HAP-1 (cell line): ENCODE measurements around the gene NF1.
A peak's percentile ranks its signal among the peaks of the same experiment; 100 is the strongest.
"Not testable (repeated sequence)": the region's sequence is repeated elsewhere in the genome, so short reads cannot be mapped to it uniquely, and the experiment has no call there.

Experiments
- DNase-seq, 2 experiments: peaks; one replicate each; pipeline ENCODE4 v3.0.0-alpha.2; 2016 to 2020; ENCODE audit warnings: low spot score in 2 of 2
- H3K27me3 ChIP-seq: fragments of 250-450 bp; sonication (Bioruptor Pico); 2 replicates; pipeline ENCODE4 v1.5.1; 2020; ENCODE audit warnings: low read depth, mild to moderate bottlenecking, moderate library complexity
- H3K36me3 ChIP-seq: fragments of 250-450 bp; sonication (Bioruptor Pico); replicated peaks from 2 replicates; pipeline ENCODE4 v1.5.1; 2020; ENCODE audit warnings: mild to moderate bottlenecking
- H3K4me1 ChIP-seq: fragments of 250-450 bp; sonication (Bioruptor Pico); 2 replicates; pipeline ENCODE4 v1.5.1; 2020; ENCODE audit warnings: mild to moderate bottlenecking
- H3K4me3 ChIP-seq: fragments of 250-450 bp; sonication (Bioruptor Pico); 2 replicates; pipeline ENCODE4 v1.5.1; 2020; ENCODE audit warnings: mild to moderate bottlenecking, moderate library complexity
- H3K9me3 ChIP-seq: fragments of 250-450 bp; sonication (Bioruptor Pico); 2 replicates; pipeline ENCODE4 v1.5.1; 2020; ENCODE audit warnings: mild to moderate bottlenecking, moderate library complexity
- in situ Hi-C: fragments of 300-500 bp; cut with MboI; formaldehyde crosslinking; loops from 3 replicates; pipeline ENCODE4 v1.14.3; 2020; ENCODE audit warnings: low sequenced_read_pairs, inconsistent platforms, mixed read lengths

Gene NF1

DNA sequence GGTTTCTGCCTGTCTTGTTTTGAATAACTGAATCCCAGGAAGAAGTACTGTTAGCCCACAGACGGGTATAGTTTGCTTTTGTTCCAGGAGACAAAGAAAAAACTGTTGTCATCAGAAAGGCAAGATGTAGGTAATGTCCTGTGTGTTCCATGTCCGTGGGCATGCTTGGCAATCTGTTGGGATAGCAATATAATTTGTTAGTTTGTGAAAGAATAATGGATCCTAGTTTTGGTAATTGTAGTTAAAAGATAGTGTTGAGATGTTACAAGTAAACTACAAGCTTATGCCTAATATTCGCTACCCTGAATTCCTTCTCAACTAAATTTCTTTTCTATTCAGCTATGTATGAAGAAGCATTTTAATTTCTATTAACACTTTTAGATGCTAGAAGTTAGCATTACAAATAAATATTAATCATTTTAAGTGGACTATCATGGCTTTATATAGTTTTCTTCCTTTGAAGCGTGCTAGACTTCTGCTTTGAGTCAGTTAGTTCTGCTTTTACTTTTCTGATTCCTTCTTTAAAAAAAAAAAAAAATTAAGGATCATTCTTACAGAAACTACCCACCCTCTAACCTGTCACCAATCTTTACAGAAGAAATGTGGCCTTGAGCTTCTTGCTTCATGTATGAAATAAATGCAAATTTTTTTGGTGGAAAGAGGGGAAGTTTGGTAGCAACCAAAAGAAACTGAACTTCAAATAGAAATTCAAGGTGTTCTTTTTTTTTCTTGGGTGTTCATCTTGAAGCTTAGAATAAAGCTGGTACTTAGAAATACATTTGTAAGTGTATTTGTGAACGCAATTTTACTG is 224.3 kb downstream of the NF1 start:
- no peak for DNase-seq
- no peaks in the 10 kb centered on the region for H3K36me3 ChIP-seq
- peaks cover 8% of the 10 kb centered on the region; the same call in 1 of the 2 replicates for H3K4me1 ChIP-seq

DNA sequence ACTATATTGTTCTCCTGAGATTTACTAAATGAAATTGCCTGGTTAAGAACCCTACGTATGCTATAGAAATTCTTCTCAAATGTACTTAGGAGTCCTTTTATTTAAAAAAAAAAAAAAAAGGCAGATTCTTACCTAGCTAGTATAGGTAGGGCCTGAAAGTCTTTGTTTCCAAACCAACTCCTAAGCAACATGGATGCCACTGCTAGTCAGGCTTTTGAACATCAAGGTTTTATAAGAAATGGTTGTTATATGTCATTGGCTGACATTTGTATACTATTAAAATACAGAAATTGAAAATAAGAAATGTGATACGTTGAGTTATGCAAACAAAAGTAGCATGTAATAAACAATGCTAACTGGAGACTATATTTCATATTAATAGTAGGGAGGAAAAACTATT is 225.5 kb downstream of the NF1 start:
- in situ Hi-C loops, result no loop called here
- no peak overlapping the region for H3K4me3 ChIP-seq
- DNase-seq, result no peak
- H3K4me1 ChIP-seq, result peaks cover 2% of the 10 kb centered on the region; the same call in 1 of the 2 replicates
- no peaks in the 10 kb centered on the region for H3K27me3 ChIP-seq
- H3K9me3 ChIP-seq, result no peaks in the 10 kb centered on the region
- H3K36me3 ChIP-seq, result no peaks in the 10 kb centered on the region

More for the DNA sequence above, 224.3 kb downstream of the NF1 start:
- Histone ChIP-seq H3K4me3 (no peak overlapping the region), H3K9me3 (no peaks in the 10 kb centered on the region), H3K27me3 (no peaks in the 10 kb centered on the region)
- in situ Hi-C loops, result no loop called here

DNA sequence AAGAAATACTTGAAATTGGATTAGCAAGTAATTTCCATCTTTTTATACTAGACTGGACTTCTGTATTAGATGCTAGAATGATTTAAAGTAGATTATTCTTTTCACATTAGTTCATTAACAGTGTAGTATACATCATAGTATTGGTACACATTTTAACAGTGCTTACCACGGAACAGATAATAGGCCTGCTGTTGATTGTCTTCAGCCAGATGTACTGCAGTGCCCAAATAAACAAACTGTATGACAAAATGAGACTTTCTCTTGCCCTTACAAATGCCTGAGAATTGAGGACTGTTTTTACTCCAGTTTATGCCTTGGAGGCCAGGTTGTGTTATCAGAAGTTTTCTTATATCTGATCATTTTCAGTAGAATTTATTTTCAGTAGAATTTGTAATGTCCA is 226.0 kb downstream of the NF1 start:
- no peak overlapping the region for H3K4me3 ChIP-seq
- H3K9me3 ChIP-seq, result no peaks in the 10 kb centered on the region
- no peak for DNase-seq
- in situ Hi-C loops, result no loop called here
- no peaks in the 10 kb centered on the region for H3K36me3 ChIP-seq
- peaks cover 2% of the 10 kb centered on the region; the same call in 1 of the 2 replicates for H3K4me1 ChIP-seq
- no peaks in the 10 kb centered on the region for H3K27me3 ChIP-seq

DNA sequence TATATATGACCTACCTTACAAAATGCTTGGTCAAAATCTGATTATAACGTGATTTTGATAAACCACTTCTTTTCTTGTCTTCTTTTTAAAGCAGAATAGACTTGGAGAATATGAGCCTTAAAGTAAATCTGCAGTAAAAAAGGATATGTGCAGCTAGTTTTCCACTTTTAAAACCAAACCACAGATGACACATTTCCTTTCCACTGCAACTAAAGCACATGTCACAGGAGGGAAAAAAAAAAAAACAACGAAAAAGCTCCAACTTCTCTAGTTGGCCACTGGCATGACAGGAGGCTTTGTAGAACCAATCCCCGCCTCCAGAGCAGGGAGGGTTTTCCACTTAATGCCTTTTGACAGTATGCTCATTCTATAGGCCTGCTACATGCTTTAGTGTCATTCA is 226.7 kb downstream of the NF1 start, which contains the start of gene EVI2A:
EVI2A (minus strand) TSS at position 142 of the 400 bp plus-strand sequence. CDS start 2,609 bp downstream, outside the sequence.
- Histone ChIP-seq H3K36me3 (peaks cover 5% of the 10 kb centered on the region), H3K27me3 (no peaks in the 10 kb centered on the region), H3K9me3 (no peaks in the 10 kb centered on the region), H3K4me3 (no peak within 1 kb of the TSS), H3K4me1 (peaks cover 2% of the 10 kb centered on the region; the same call in 1 of the 2 replicates)
- in situ Hi-C loops, result no loop called here
- peak in 1 of 2 experiments; percentile 26 for DNase-seq

DNA sequence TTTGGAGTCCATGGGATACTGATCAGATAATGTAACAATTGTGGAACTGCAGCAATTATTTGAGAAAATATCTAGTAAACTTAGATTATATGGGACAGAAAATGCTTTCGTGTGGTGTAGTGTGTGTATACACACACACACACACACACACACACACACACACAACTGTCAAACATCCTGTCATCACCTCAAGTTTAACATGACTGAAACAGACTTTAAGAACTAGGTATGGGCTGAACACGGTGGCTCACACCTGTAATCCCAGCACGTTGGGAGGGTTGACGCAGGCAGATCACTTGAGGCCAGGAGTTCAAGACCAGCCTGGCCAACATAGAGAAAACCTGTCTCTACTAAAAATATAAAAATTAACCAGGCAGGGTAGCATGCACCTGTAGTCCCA is 227.2 kb downstream of the NF1 start:
- DNase-seq, result no peak
- in situ Hi-C loops, result no loop called here
- Histone ChIP-seq H3K4me1 (peaks cover 2% of the 10 kb centered on the region; the same call in 1 of the 2 replicates), H3K4me3 (no peak overlapping the region), H3K9me3 (no peaks in the 10 kb centered on the region), H3K27me3 (no peaks in the 10 kb centered on the region), H3K36me3 (peaks cover 5% of the 10 kb centered on the region)

DNA sequence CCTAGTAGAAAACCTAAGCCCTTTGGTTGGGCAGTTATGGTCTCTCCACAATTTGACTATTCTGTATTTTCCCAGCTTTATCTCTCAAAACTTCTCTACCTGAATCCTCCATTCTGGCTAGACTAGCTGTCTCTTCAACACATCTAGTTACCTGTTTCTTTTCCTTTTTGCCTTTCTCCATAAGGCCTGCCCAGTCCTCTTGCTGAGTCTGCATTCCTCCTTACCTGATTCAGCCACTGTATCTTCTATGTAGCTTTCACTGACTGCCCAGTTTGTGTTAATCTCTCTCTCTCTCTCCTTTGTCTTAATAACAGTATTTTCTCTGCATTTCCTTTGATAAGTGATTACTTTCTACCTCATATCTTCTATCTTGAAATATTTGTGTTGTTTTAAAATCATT is 228.8 kb downstream of the NF1 start:
- no peak for DNase-seq
- in situ Hi-C loops, result no loop called here

DNA sequence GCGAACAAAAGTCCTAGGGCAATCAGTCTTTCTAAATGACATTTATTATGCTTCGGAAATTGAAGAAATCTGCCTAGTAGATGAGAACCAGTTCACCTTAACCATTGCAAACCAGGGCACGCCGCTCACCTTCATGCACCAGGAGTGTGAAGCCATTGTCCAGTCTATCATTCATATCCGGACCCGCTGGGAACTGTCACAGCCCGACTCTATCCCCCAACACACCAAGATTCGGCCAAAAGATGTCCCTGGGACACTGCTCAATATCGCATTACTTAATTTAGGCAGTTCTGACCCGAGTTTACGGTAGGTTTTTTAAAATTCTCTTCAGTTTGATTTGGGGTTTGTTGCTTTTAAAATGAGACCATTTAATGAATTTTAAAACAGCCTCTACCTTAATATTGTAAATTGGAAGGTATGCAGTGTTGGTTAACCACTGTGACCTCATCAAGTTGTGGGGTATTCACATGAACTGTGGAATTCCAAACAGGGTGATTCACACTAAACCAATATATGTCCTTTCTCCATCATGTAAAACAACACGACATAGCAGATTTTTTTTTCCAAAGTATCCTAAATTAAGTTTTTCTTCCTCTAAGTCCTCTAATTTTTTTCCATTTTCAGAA is 232.9 kb downstream of the NF1 start:
- no peaks in the 10 kb centered on the region for H3K27me3 ChIP-seq
- DNase-seq, result no peak
- no peaks in the 10 kb centered on the region for H3K4me1 ChIP-seq
- H3K9me3 ChIP-seq, result no peaks in the 10 kb centered on the region
- no peak overlapping the region for H3K4me3 ChIP-seq
- in situ Hi-C loops, result no loop called here
- peaks cover 15% of the 10 kb centered on the region for H3K36me3 ChIP-seq

More for the DNA sequence above, 228.8 kb downstream of the NF1 start:
- Histone ChIP-seq H3K9me3 (no peaks in the 10 kb centered on the region), H3K27me3 (no peaks in the 10 kb centered on the region), H3K4me1 (no peaks in the 10 kb centered on the region), H3K36me3 (peaks cover 5% of the 10 kb centered on the region), H3K4me3 (no peak overlapping the region)

DNA sequence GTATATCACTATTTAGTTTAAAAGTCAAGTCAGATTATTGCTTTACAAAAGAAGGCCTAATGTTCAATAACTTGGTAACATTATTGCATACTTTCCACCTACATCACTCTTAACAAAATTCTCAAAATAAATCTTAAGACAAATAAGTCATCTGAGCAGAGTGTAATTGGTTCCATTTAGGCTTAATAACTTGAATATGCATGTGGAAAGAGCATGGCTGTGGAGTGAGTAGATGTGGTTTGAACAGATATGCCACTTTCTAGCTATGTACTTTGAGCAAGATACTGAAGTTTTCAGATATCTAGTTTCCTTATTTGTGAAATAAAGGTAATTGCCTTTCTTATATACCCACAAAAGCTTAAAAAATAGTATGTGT is 233.4 kb downstream of the NF1 start:
- Histone ChIP-seq H3K9me3 (no peaks in the 10 kb centered on the region), H3K27me3 (no peaks in the 10 kb centered on the region), H3K36me3 (peaks cover 15% of the 10 kb centered on the region), H3K4me1 (no peaks in the 10 kb centered on the region), H3K4me3 (no peak overlapping the region)
- in situ Hi-C loops, result no loop called here
- no peak for DNase-seq

DNA sequence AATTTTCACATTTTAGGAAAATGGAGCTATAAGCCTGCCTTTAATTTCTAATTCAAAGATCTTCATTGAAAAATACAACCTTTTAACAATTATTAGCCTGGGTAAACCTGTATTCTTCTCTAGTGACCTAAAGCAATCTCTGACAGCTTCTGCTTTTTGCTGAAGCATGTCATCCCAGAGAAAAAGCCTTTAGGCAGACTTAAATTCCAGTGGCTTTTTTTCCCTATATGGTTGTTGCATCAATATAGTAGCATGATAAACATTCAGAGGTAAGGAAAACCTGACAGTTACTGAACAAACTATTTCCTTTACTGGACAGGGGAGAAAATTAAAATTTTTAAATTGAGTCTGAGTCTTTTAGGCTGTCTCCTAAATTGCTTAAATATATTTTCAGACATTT is 234.4 kb downstream of the NF1 start:
- in situ Hi-C loops, result no loop called here
- Histone ChIP-seq H3K4me1 (no peaks in the 10 kb centered on the region), H3K27me3 (no peaks in the 10 kb centered on the region), H3K9me3 (no peaks in the 10 kb centered on the region), H3K36me3 (peaks cover 15% of the 10 kb centered on the region), H3K4me3 (no peak overlapping the region)
- no peak for DNase-seq

DNA sequence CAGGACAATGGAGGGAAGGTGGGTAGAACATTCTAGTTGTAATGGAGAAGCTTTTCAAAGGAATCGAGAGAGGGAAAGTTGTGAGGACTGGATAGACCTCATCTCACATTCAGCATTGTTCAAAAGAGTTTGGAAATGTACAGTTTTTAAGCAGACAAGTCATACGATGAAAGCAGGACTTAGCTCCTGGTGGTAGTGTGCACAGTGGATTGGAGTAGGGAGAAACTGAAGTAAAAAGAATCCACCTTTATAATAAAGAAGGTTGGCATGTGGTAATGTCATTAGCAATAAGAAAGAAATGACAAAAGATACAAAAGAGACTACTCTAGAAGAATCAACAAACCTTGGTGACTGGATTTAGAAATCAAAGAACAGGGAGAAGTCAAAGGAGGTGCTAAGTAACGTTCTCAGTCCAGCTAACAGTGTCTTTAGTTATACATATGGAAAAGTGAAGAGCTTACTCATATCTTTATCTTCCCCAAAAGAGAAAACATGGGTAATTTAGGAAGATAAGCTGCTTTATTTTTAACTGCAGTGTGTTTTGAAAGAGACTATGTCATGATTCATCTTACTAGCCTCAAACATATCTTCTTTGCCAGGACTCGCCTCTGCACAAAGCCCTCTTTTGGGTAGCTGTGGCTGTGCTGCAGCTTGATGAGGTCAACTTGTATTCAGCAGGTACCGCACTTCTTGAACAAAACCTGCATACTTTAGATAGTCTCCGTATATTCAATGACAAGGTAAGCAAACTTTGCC is 245.3 kb downstream of the NF1 start:
- Histone ChIP-seq H3K27me3 (no peaks in the 10 kb centered on the region), H3K4me3 (no peak overlapping the region), H3K4me1 (peaks cover 15% of the 10 kb centered on the region), H3K9me3 (no peaks in the 10 kb centered on the region), H3K36me3 (peaks cover 2% of the 10 kb centered on the region)
- in situ Hi-C loops, result no loop called here
- DNase-seq, result peak; percentile 59 to 90

DNA sequence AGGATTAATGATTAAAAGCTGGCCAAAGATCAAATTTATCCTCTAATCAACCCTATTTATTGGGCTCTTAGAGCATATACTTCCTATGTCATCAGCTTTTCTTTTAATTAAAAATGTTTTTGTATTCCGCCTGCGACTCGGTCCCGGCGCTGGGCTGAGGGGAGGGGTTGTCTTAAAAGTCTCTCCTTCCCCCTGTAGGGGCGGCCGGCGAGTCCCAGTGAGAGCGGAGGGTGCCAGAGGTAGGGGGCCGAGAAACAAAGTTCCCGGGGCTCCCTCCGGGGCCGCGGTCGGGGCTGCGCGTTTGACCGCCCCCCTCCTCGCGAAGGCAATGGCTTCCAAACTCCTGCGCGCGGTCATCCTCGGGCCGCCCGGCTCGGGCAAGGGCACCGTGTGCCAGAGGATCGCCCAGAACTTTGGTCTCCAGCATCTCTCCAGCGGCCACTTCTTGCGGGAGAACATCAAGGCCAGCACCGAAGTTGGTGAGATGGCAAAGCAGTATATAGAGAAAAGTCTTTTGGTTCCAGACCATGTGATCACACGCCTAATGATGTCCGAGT is 250.5 kb downstream of the NF1 start:
- H3K36me3 ChIP-seq, H3K4me1 ChIP-seq, H3K9me3 ChIP-seq, H3K4me3 ChIP-seq, H3K27me3 ChIP-seq, in situ Hi-C loops, DNase-seq: not testable (repeated sequence)

DNA sequence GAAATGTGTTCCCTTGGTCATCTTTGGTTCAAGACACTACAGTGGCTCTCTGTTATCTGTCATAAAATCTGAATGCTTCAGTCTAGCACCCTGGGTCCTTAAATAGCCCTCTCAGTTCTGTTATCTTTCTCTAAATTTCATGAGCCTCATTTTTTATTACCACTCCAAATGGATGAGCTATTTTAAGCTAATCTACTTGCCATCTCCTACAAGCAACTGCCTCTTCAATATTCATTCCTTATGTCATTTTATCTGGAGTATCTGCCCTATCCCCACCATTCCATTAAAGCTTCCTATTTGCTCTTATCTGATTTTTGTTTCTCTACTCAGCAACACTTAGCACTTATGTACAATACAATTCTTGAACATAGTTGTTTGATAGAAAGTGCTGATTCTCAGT is 254.7 kb downstream of the NF1 start:
- no peaks in the 10 kb centered on the region for H3K4me1 ChIP-seq
- no peaks in the 10 kb centered on the region for H3K27me3 ChIP-seq
- H3K9me3 ChIP-seq, result no peaks in the 10 kb centered on the region
- no peak for DNase-seq
- no peak overlapping the region for H3K4me3 ChIP-seq
- peaks cover 21% of the 10 kb centered on the region for H3K36me3 ChIP-seq
- in situ Hi-C loops, result no loop called here

DNA sequence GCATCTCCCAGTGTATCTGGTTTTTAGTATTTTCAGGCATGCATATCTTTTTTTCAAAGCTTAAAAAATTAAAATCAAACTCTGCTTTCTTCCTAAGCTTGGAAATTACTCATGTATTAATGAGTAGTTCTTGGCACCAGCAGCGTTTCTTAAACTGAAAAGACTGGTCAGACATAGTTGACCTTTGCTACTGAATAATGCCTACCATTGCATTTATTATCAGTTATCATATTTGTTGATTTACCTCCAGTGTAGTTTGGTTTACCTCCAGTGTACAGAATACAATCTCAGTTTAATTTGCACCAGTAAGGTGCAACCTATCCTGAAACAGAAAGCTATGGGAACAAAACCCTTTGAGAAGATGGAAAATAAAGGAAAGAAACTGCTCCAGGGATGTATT is 261.2 kb downstream of the NF1 start:
- Histone ChIP-seq H3K36me3 (peaks cover 22% of the 10 kb centered on the region), H3K4me3 (no peak overlapping the region), H3K4me1 (no peaks in the 10 kb centered on the region), H3K27me3 (no peaks in the 10 kb centered on the region), H3K9me3 (no peaks in the 10 kb centered on the region)
- no peak for DNase-seq
- in situ Hi-C loops, result no loop called here
